ENCODE results near the gene IGFALS.

DNA sequence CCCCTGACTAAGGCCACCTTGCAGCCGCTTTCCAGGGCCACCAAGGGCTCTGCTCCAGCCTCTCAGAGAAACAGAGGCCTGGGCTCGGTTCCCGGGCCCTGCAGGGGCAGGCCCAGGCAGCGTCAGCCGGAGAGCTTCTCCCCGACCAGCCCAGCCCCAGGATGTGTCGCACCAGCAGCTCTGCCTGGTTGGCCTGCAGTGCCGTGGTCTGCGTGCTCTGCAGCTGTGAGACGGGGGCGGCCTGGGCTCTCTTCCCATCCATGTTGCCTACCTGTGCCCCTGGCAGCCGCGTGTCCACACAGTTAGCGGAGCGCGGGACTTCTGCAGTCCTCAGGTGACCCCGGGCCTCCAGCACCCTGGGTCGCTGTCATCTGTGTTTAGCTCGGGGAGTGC is 4.8 kb downstream of the IGFALS start:
- TF ChIP-seq, protein P1, sequence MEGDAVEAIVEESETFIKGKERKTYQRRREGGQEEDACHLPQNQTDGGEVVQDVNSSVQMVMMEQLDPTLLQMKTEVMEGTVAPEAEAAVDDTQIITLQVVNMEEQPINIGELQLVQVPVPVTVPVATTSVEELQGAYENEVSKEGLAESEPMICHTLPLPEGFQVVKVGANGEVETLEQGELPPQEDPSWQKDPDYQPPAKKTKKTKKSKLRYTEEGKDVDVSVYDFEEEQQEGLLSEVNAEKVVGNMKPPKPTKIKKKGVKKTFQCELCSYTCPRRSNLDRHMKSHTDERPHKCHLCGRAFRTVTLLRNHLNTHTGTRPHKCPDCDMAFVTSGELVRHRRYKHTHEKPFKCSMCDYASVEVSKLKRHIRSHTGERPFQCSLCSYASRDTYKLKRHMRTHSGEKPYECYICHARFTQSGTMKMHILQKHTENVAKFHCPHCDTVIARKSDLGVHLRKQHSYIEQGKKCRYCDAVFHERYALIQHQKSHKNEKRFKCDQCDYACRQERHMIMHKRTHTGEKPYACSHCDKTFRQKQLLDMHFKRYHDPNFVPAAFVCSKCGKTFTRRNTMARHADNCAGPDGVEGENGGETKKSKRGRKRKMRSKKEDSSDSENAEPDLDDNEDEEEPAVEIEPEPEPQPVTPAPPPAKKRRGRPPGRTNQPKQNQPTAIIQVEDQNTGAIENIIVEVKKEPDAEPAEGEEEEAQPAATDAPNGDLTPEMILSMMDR (conservative IDR thresholded peaks at IDR 0.05), result no peak
- no peak for TF ChIP-seq EZH2 (IDR thresholded peaks at IDR 0.05; ENCODE audit: low read depth)
